ENCODE results near the gene ODC1.
"Not testable (repeated sequence)": the region's sequence is repeated elsewhere in the genome, so short reads cannot be mapped to it uniquely, and the experiment has no call there.

Gene ODC1

DNA sequence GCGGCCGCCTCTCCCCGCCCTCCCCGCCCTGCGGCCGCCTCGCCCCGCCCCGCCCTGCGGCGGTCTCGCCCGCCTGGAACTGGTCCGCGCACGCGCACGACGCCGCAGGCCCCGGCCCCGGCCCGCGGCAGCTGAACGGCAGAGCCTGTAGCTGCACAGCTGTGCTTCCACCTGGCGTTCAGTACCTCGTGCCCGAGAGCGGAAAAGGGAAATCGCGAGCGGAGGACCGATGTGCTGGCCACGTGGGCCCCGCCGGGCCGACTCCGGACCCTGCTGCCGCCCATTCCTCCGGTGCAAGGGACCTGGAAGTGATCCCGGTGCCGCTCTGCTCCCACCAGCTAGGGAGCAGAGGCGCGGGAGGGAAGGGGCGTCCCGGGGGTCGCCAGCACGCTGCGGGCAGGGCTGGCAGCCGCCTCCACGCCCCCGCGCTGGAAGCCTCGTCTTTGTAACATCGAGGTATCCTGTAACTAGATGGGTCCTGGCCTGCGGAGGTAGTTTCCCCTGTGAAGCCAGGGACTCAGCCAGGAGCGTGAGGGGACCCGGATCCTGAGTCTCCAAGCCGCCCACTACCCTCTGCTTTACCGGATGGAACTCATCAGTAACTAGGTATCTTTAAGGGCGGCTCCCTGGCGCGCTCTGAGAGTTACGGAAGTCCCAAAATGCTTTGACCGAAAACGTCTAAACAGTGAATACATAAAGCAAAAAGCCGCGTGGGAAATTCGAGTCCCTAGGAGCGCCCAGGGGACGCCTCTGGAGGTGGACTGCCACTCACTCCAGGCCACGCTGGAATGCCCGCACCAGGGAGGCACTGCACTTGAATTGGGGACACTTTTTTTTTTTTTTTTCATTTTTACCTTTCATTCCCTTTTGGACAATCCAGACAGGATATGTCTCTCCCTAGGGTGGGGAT, 704 bp upstream of the ODC1 start:
- Mint-ChIP-seq H3K36me3 (ENCODE audit: low read depth) (peaks cover 11% of the 10 kb centered on the region), H3K9me3 (no peaks in the 10 kb centered on the region), H3K27ac (peak overlapping the region; percentile 61), H3K27me3 (ENCODE audit: low read depth, poor library complexity) (no peaks in the 10 kb centered on the region), H3K4me1 (peaks cover 53% of the 10 kb centered on the region), H3K4me3 (peak overlapping the region; percentile 81)
- peak; percentile 93 for DNase-seq
- no peak for TF ChIP-seq CTCF (IDR thresholded peaks at IDR 0.05)

DNA sequence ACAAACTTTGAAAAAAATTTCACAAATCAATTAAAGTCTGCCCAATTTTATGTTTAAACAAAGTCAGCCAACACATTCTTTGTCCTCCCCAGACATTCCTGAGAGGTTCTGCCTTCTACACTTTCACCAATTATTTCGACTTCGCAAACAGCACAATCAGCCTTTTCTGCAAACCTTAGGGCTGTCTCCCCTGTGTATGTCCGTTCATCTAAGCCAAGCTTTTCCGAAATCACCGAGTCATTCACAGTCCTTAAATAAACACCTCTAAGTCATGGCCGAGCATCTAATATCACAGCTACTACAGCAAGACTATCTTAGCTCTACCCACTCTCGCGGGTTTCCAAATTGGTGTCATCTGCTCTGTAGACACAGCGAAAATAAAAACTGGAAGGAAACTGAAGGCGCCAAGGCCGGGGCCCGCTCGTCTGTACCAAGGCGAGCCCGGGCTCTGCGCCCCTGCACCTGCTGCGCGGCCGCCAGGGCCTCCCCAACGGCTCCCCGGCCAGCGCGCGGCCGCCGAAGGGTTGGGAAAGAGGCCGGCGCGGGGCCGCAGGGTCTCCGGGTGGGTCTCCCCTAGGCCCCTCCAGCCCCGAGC, 730 bp downstream of the ODC1 start:
- H3K27ac Mint-ChIP-seq: peak overlapping the region; percentile 81
- peak overlapping the region; percentile 90 for H3K4me3 Mint-ChIP-seq
- DNase-seq: no peak
- peaks cover 24% of the 10 kb centered on the region for H3K36me3 Mint-ChIP-seq (ENCODE audit: low read depth)
- H3K4me1 Mint-ChIP-seq: peaks cover 44% of the 10 kb centered on the region
- no peaks in the 10 kb centered on the region for H3K27me3 Mint-ChIP-seq (ENCODE audit: low read depth, poor library complexity)
- TF ChIP-seq CTCF (IDR thresholded peaks at IDR 0.05): no peak
- no peaks in the 10 kb centered on the region for H3K9me3 Mint-ChIP-seq

DNA sequence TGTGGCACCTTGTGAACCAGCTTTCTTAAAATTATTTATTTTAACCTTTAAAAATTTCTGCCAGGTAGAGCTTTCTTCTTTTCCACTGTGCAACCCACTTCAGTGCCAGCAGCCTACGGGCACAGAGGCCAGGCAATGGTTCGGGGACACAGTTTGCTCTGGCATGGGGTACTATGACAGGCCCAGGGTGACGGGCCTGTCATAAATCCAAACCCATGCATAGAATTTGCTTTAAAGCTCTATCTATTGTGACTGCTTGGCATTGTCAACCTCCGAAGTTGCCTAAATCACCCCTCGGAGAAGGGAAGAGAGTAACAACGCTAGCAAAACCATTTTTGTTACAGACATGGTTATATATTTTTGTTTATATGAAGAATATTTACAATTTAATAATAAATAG, 1.5 kb downstream of the ODC1 start:
- peak overlapping the region; percentile 90 for H3K4me3 Mint-ChIP-seq
- H3K27me3 Mint-ChIP-seq (ENCODE audit: low read depth, poor library complexity): no peaks in the 10 kb centered on the region
- H3K27ac Mint-ChIP-seq: no peak overlapping the region
- DNase-seq: no peak
- no peak for TF ChIP-seq CTCF (IDR thresholded peaks at IDR 0.05)
- H3K36me3 Mint-ChIP-seq (ENCODE audit: low read depth): peaks cover 32% of the 10 kb centered on the region
- H3K9me3 Mint-ChIP-seq: no peaks in the 10 kb centered on the region
- peaks cover 44% of the 10 kb centered on the region for H3K4me1 Mint-ChIP-seq

DNA sequence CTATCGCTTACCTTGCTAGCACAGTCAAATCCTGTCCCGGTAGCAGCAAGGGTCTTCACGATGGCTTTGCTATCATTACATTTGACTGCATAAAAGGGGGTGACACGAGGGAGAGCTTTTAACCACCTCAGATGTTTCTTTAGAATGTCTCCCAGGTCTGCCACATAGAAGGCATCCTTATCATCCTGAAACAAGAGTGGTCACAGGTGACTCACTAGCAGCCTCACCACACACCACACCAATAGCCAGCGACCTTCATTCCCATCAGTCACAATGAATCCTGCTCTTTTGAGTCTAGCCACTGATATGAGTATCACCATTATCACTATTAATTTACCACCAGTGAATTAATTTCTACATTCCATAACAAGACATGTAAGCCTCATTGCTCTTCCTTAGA, 3.7 kb downstream of the ODC1 start:
- no peak for DNase-seq
- Mint-ChIP-seq H3K4me1 (peaks cover 25% of the 10 kb centered on the region), H3K36me3 (ENCODE audit: low read depth) (peaks cover 51% of the 10 kb centered on the region), H3K9me3 (no peaks in the 10 kb centered on the region), H3K4me3 (no peak overlapping the region), H3K27me3 (ENCODE audit: low read depth, poor library complexity) (no peaks in the 10 kb centered on the region), H3K27ac (no peak overlapping the region)
- TF ChIP-seq CTCF (IDR thresholded peaks at IDR 0.05): no peak

DNA sequence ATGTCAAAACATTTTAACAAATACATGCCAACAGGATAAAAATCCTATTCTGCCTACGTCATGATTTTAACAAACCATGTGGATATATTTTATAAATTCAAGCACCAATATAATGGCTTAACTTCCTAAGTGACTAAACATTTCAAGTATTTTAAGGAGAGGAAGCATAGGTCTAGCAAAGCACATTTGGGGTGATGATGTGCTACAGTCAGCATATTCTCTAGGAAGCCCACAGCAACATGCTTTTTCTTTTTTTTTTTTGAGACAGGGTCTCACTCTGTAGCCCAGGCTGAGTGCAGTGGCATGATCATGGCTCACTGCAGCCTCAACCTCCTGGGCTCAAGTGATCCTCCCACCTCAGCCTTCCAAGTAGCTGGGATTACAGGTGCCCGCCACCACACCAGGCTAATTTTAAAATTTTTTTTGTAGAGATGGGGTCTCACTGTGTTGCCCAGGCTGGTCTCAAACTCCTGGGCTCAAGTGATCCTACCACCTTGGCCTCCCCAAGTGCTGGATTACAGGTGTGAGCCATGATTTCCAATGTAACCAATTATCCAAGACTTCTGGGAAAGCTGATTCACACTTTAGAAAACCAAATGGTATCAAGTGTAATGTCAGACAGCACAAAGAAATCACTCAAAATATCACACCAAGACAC, 5.5 kb downstream of the ODC1 start:
- Mint-ChIP-seq H3K4me1 (peaks cover 20% of the 10 kb centered on the region), H3K36me3 (ENCODE audit: low read depth) (peaks cover 54% of the 10 kb centered on the region), H3K27ac (peak overlapping the region; percentile 27)
- H3K4me3 Mint-ChIP-seq; H3K27me3 Mint-ChIP-seq (ENCODE audit: low read depth, poor library complexity); H3K9me3 Mint-ChIP-seq; DNase-seq: not testable (repeated sequence)

GRCh38 chr2:10441948-10442347, 6.2 kb downstream of the ODC1 start:
- no peak for DNase-seq
- Mint-ChIP-seq H3K4me1 (peaks cover 14% of the 10 kb centered on the region), H3K27me3 (ENCODE audit: low read depth, poor library complexity) (no peaks in the 10 kb centered on the region), H3K4me3 (no peak overlapping the region), H3K27ac (peak overlapping the region; percentile 27), H3K9me3 (no peaks in the 10 kb centered on the region), H3K36me3 (ENCODE audit: low read depth) (peaks cover 54% of the 10 kb centered on the region)
- TF ChIP-seq CTCF (IDR thresholded peaks at IDR 0.05): no peak

All from nephron progenitor cell (in vitro differentiated cells).